Uterus (tissue), 2 donors: ENCODE measurements around the gene ZFP82.

Source experiments
- CTCF ChIP-seq, 4 experiments: fragments of 200-600 bp in 2 of 4; fragments of 450-650 bp in 2 of 4; sonication (generic) in 2 of 4; IDR thresholded peaks; one replicate each; pipeline ENCODE4 v1.5.1; 2016 to 2019; ENCODE audit warnings: antibody characterized with exemption in 4 of 4, mild to moderate bottlenecking in 2 of 4, moderate library complexity in 1 of 4
- POLR2A ChIP-seq, 2 donors: fragments of 450-650 bp; IDR thresholded peaks; one replicate each; pipeline ENCODE4 v1.6.1; 2016; ENCODE audit warnings: antibody characterized with exemption in 2 of 2, mild to moderate bottlenecking in 1 of 2, moderate library complexity in 1 of 2

DNA sequence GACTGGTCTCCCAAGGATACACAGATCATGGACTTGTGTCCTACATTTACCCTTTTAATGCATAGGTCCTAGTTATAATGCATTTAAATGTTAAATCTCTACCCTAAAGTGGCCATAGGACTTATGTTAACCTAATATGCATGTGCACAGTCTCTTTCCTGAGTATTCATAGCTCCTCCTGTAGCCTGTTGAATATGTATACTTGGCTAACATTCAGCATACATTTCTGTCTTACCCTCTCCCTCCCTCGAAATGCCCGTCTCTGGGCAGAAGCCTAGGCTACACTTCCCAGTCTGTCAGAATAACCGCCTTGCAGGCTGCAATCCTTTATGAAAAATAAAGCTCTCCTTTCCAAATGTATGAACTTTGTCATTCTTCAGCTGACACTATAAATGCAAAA, 13.9 kb downstream of the ZFP82 start:
- no peak for TF ChIP-seq CTCF (IDR thresholded peaks at IDR 0.05)
- no peak for TF ChIP-seq POLR2A (IDR thresholded peaks at IDR 0.05)
